ENCODE results near the gene MFAP5.
A peak's percentile ranks its signal among the peaks of the same experiment; 100 is the strongest.

Gene MFAP5

GRCh38 chr12:8699714-8700113 is 37.1 kb upstream of the MFAP5 start:
- TF ChIP-seq POLR2AphosphoS5 (IDR thresholded peaks at IDR 0.05; ENCODE audit: low read depth, low read length) (no peak), TAF1 (IDR thresholded peaks at IDR 0.05; ENCODE audit: borderline replicate concordance, insufficient read depth, low read length) (no peak), SIN3A (IDR thresholded peaks at IDR 0.05; ENCODE audit: borderline replicate concordance, insufficient read depth, low read length) (no peak), FOXP2 (optimal IDR thresholded peaks at IDR 0.05; ENCODE audit: borderline replicate concordance, extremely low read depth, extremely low read length, insufficient read depth) (no peak)
- TF ChIP-seq, protein P1, sequence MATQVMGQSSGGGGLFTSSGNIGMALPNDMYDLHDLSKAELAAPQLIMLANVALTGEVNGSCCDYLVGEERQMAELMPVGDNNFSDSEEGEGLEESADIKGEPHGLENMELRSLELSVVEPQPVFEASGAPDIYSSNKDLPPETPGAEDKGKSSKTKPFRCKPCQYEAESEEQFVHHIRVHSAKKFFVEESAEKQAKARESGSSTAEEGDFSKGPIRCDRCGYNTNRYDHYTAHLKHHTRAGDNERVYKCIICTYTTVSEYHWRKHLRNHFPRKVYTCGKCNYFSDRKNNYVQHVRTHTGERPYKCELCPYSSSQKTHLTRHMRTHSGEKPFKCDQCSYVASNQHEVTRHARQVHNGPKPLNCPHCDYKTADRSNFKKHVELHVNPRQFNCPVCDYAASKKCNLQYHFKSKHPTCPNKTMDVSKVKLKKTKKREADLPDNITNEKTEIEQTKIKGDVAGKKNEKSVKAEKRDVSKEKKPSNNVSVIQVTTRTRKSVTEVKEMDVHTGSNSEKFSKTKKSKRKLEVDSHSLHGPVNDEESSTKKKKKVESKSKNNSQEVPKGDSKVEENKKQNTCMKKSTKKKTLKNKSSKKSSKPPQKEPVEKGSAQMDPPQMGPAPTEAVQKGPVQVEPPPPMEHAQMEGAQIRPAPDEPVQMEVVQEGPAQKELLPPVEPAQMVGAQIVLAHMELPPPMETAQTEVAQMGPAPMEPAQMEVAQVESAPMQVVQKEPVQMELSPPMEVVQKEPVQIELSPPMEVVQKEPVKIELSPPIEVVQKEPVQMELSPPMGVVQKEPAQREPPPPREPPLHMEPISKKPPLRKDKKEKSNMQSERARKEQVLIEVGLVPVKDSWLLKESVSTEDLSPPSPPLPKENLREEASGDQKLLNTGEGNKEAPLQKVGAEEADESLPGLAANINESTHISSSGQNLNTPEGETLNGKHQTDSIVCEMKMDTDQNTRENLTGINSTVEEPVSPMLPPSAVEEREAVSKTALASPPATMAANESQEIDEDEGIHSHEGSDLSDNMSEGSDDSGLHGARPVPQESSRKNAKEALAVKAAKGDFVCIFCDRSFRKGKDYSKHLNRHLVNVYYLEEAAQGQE (IDR thresholded peaks at IDR 0.05; ENCODE audit: insufficient read depth in 1 of 2, low read depth in 2 of 2, low read length in 2 of 2): no peak

- no peak for TF ChIP-seq POLR2AphosphoS5 (IDR thresholded peaks at IDR 0.05; ENCODE audit: low read depth, low read length)
These were observed 36.3 kb upstream of the MFAP5 start for GRCh38 chr12:8698879-8699278.

DNA sequence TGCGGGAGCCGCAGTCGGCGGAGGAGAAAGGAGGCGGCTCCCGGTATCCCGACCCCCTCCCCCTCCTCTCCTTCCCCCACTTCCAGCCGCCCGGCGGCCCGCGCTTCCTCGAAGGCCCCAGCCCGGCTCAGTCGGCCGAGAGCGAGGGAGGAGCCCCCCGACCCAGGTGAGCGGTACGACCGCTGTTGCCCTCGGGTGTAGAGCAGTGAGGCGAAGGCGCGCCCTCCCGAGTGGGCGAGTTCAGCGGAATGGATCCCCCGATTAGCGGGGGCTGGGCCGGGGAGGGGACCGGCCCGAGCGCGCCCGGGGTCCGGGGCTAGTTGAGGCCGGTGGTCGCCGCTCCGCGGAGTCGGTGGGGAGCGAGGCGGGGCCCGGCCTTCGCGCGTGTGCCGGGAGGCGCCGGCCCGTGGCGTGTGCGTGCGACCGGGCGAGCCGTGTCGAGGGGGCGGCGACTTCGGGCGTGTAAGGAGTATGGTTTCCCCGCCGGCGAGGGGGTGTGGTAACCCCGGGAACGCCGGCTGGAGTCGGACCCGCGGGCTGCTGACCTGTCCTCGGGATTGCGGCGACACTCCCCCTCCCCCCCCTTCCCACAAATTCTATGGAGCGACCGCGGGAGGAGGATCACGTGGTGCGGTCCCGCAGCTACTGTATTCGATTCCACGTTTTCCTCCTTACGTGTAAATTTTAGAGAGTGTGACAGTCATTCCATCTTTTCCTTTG is 35.7 kb upstream of the MFAP5 start:
- TF ChIP-seq TAF1 (IDR thresholded peaks at IDR 0.05; ENCODE audit: borderline replicate concordance, insufficient read depth, low read length) (no peak), SIN3A (IDR thresholded peaks at IDR 0.05; ENCODE audit: borderline replicate concordance, insufficient read depth, low read length) (0 out of 2 replicates have a peak, but pooled peaks have one; percentile 34)
- TF ChIP-seq, protein P1 (IDR thresholded peaks at IDR 0.05; ENCODE audit: insufficient read depth in 1 of 2, low read depth in 2 of 2, low read length in 2 of 2): no peak

GRCh38 chr12:8697476-8698131 is 35.0 kb upstream of the MFAP5 start, which contains the start of gene RIMKLB:
TSS of gene RIMKLB (plus strand) at chr12:8697991. CDS start at chr12:8713867, 15,876 bp downstream.
- TF ChIP-seq FOXP2 (optimal IDR thresholded peaks at IDR 0.05; ENCODE audit: borderline replicate concordance, extremely low read depth, extremely low read length, insufficient read depth): peak; percentile 45
- TF ChIP-seq SIN3A (IDR thresholded peaks at IDR 0.05; ENCODE audit: borderline replicate concordance, insufficient read depth, low read length): no peak

- TF ChIP-seq POLR2AphosphoS5 (IDR thresholded peaks at IDR 0.05; ENCODE audit: low read depth, low read length) (no peak), TAF1 (IDR thresholded peaks at IDR 0.05; ENCODE audit: borderline replicate concordance, insufficient read depth, low read length) (no peak)
- TF ChIP-seq, protein P1 (IDR thresholded peaks at IDR 0.05; ENCODE audit: insufficient read depth in 1 of 2, low read depth in 2 of 2, low read length in 2 of 2): no peak
These were observed 34.5 kb upstream of the MFAP5 start for GRCh38 chr12:8697120-8697475.

- TF ChIP-seq TAF1 (IDR thresholded peaks at IDR 0.05; ENCODE audit: borderline replicate concordance, insufficient read depth, low read length): no peak
- no peak for TF ChIP-seq POLR2AphosphoS5 (IDR thresholded peaks at IDR 0.05; ENCODE audit: low read depth, low read length)
- no peak for TF ChIP-seq FOXP2 (optimal IDR thresholded peaks at IDR 0.05; ENCODE audit: borderline replicate concordance, extremely low read depth, extremely low read length, insufficient read depth)
- TF ChIP-seq SIN3A (IDR thresholded peaks at IDR 0.05; ENCODE audit: borderline replicate concordance, insufficient read depth, low read length): no peak
- TF ChIP-seq, protein P1 (IDR thresholded peaks at IDR 0.05; ENCODE audit: insufficient read depth in 1 of 2, low read depth in 2 of 2, low read length in 2 of 2): no peak
These were observed 33.9 kb upstream of the MFAP5 start for GRCh38 chr12:8696442-8697090.

Measured in PFSK-1 (cell line).